H1 (cell line): ENCODE data around the gene POLA1. TPM values are rescaled to one million over a fixed set of nuclear protein-coding genes. Genes with fewer than 3 reads are reported as not detected.

Experiments
- BRCA1 ChIP-seq: IDR thresholded peaks from 2 replicates; pipeline ENCODE4 v1.6.1; 2012; ENCODE audit warnings: low read depth, low read length, improper control_type of control experiment
- CHD2 ChIP-seq: IDR thresholded peaks from 2 replicates; pipeline ENCODE4 v1.6.1; 2012; ENCODE audit warnings: low read length, improper control_type of control experiment
- GTF2F1 ChIP-seq: IDR thresholded peaks from 2 replicates; pipeline ENCODE4 v1.6.1; 2012; ENCODE audit warnings: low read depth, low read length, improper control_type of control experiment, borderline replicate concordance
- JUND ChIP-seq: IDR thresholded peaks from 2 replicates; pipeline ENCODE4 v1.6.1; 2011; ENCODE audit warnings: mild to moderate bottlenecking, improper control_type of control experiment, low read length
- NRF1 ChIP-seq: IDR thresholded peaks from 2 replicates; pipeline ENCODE4 v1.6.1; 2011; ENCODE audit warnings: mild to moderate bottlenecking, low read depth, low read length, improper control_type of control experiment
- RNF2 ChIP-seq: fragments of 200-900, 300-1000 bp; sonication (generic); IDR thresholded peaks from 2 replicates; pipeline ENCODE4 v1.7.1; 2016; ENCODE audit warnings: borderline replicate concordance, low read depth, mild to moderate bottlenecking, antibody characterized with exemption, low read length; ENCODE audit not compliant: poor library complexity, severe bottlenecking; ENCODE audit errors: missing control alignments
- SP2 ChIP-seq: IDR thresholded peaks from 2 replicates; pipeline ENCODE4 v1.6.1; 2012; ENCODE audit warnings: mild to moderate bottlenecking, low read length, inconsistent platforms
- SP4 ChIP-seq: IDR thresholded peaks from 2 replicates; pipeline ENCODE4 v1.6.1; 2012; ENCODE audit warnings: low read length, inconsistent platforms
- TBP ChIP-seq: IDR thresholded peaks from 2 replicates; pipeline ENCODE4 v1.6.1; 2011; ENCODE audit warnings: low read depth, low read length, improper control_type of control experiment
- polyA plus RNA-seq, 7 experiments: library from polyadenylated mRNA; depleted of rRNA in 3 of 7; stranded (reverse) in 5 of 7; unstranded in 2 of 7; fragments of >200 nt in 5 of 7; fragments of 200-250 nt in 2 of 7; gene quantifications; 1 replicate in 5 of 7; 2 replicates in 1 of 7; 4 replicates in 1 of 7; pipeline versions ENCODE4 v1.2.1 to v1.2.3, GENCODE V29; 2011 to 2013; ENCODE audit warnings: missing spikeins in 2 of 7, mixed read lengths in 2 of 7
- total RNA-seq: library from RNA; stranded (reverse); fragmentation: NEBNext Ultra II Directional; extraction: Animal tissue kit (Norgen Biotek cat#: 25700); gene quantifications from 2 replicates; pipeline ENCODE4 v1.2.1, GENCODE V29; 2021
- TF ChIP-seq, protein P1 (sequence below): fragments of 300-600 bp; sonication (generic); IDR thresholded peaks from 2 replicates; pipeline ENCODE4 v1.7.1; 2012; ENCODE audit warnings: low read length, moderate library complexity, mild to moderate bottlenecking, inconsistent platforms; ENCODE audit not compliant: insufficient replicate concordance
- TF ChIP-seq, protein P2 (sequence below): IDR thresholded peaks from 2 replicates; pipeline ENCODE4 v1.6.1; 2011; ENCODE audit warnings: low read length, improper control_type of control experiment

Gene POLA1
- total and polyA plus RNA-seq, 2 of the 8 experiments (the other 6 are each of a cell fraction or from before 2014, with no cell fraction given): 5.6 to 34.9 TPM

DNA sequence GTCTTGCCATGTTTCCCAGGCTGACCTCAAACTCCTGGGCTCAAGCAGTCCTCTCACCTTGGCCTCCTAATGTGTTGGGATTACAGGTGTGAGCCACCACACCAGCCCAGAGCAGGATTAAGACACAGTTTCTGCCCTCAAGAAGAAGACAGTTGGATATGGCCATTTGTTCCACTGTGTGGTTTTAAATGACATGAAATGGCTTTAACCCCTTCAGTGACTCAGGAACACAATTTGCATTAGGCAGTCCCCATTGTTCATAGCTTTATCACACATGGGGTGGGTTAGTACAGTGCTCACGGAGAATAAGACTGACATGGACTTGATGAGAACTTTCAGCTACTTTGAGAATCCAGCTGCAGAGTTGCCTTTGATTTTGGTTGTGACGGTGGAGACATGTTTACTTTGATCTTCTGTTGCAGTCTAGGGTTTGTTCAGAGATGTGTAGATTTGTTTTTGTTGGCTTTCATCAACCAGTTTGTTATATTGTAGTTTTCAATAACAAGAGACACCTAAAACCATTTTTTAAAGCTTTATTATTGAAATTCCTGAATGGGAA is 261.7 kb downstream of the POLA1 start (continued):
- TF ChIP-seq, protein P1, sequence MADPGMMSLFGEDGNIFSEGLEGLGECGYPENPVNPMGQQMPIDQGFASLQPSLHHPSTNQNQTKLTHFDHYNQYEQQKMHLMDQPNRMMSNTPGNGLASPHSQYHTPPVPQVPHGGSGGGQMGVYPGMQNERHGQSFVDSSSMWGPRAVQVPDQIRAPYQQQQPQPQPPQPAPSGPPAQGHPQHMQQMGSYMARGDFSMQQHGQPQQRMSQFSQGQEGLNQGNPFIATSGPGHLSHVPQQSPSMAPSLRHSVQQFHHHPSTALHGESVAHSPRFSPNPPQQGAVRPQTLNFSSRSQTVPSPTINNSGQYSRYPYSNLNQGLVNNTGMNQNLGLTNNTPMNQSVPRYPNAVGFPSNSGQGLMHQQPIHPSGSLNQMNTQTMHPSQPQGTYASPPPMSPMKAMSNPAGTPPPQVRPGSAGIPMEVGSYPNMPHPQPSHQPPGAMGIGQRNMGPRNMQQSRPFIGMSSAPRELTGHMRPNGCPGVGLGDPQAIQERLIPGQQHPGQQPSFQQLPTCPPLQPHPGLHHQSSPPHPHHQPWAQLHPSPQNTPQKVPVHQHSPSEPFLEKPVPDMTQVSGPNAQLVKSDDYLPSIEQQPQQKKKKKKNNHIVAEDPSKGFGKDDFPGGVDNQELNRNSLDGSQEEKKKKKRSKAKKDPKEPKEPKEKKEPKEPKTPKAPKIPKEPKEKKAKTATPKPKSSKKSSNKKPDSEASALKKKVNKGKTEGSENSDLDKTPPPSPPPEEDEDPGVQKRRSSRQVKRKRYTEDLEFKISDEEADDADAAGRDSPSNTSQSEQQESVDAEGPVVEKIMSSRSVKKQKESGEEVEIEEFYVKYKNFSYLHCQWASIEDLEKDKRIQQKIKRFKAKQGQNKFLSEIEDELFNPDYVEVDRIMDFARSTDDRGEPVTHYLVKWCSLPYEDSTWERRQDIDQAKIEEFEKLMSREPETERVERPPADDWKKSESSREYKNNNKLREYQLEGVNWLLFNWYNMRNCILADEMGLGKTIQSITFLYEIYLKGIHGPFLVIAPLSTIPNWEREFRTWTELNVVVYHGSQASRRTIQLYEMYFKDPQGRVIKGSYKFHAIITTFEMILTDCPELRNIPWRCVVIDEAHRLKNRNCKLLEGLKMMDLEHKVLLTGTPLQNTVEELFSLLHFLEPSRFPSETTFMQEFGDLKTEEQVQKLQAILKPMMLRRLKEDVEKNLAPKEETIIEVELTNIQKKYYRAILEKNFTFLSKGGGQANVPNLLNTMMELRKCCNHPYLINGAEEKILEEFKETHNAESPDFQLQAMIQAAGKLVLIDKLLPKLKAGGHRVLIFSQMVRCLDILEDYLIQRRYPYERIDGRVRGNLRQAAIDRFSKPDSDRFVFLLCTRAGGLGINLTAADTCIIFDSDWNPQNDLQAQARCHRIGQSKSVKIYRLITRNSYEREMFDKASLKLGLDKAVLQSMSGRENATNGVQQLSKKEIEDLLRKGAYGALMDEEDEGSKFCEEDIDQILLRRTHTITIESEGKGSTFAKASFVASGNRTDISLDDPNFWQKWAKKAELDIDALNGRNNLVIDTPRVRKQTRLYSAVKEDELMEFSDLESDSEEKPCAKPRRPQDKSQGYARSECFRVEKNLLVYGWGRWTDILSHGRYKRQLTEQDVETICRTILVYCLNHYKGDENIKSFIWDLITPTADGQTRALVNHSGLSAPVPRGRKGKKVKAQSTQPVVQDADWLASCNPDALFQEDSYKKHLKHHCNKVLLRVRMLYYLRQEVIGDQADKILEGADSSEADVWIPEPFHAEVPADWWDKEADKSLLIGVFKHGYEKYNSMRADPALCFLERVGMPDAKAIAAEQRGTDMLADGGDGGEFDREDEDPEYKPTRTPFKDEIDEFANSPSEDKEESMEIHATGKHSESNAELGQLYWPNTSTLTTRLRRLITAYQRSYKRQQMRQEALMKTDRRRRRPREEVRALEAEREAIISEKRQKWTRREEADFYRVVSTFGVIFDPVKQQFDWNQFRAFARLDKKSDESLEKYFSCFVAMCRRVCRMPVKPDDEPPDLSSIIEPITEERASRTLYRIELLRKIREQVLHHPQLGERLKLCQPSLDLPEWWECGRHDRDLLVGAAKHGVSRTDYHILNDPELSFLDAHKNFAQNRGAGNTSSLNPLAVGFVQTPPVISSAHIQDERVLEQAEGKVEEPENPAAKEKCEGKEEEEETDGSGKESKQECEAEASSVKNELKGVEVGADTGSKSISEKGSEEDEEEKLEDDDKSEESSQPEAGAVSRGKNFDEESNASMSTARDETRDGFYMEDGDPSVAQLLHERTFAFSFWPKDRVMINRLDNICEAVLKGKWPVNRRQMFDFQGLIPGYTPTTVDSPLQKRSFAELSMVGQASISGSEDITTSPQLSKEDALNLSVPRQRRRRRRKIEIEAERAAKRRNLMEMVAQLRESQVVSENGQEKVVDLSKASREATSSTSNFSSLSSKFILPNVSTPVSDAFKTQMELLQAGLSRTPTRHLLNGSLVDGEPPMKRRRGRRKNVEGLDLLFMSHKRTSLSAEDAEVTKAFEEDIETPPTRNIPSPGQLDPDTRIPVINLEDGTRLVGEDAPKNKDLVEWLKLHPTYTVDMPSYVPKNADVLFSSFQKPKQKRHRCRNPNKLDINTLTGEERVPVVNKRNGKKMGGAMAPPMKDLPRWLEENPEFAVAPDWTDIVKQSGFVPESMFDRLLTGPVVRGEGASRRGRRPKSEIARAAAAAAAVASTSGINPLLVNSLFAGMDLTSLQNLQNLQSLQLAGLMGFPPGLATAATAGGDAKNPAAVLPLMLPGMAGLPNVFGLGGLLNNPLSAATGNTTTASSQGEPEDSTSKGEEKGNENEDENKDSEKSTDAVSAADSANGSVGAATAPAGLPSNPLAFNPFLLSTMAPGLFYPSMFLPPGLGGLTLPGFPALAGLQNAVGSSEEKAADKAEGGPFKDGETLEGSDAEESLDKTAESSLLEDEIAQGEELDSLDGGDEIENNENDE: no peak
- no peak for TF ChIP-seq CHD2
- TF ChIP-seq JUND: no peak
- TF ChIP-seq BRCA1: no peak
- TF ChIP-seq TBP: no peak
- no peak for TF ChIP-seq RNF2
- TF ChIP-seq, protein P2, sequence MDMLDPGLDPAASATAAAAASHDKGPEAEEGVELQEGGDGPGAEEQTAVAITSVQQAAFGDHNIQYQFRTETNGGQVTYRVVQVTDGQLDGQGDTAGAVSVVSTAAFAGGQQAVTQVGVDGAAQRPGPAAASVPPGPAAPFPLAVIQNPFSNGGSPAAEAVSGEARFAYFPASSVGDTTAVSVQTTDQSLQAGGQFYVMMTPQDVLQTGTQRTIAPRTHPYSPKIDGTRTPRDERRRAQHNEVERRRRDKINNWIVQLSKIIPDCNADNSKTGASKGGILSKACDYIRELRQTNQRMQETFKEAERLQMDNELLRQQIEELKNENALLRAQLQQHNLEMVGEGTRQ: no peak
- no peak for TF ChIP-seq GTF2F1
- no peak for TF ChIP-seq SP2
- TF ChIP-seq NRF1: no peak
- no peak for TF ChIP-seq SP4
